ENCODE results near the gene ATCAY.

Gene ATCAY

DNA sequence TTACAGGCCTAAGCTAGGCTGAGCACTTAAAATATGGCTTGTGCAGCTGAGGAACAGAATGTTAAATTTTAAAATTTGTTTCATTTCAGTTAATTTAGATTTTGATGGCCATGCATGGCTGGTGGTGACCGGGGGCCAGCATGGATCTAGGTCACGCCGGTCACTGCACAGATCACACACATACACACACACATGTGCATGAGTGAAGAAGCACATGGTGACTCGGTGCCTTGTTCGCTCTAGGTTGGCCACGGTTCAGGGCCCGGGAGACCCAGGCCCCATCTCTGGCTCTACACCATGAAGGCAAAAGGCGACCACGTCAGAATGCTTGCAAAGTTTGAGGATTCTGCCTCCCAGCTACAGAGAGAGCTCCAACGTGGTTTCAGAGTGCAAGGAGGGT, 39.7 kb upstream of the ATCAY start:
- H3K9ac ChIP-seq (ENCODE audit: low read length) = no peak overlapping the region
- no peaks in the 10 kb centered on the region for H3K36me3 ChIP-seq (ENCODE audit: control insufficient read depth, low read depth, low read length)
- no peak overlapping the region for H3K4me3 ChIP-seq (ENCODE audit: low read length)
- H3K4me1 ChIP-seq (ENCODE audit: control insufficient read depth, low read depth, low read length) = no peaks in the 10 kb centered on the region
- no peaks in the 10 kb centered on the region for H3K9me3 ChIP-seq (ENCODE audit: control insufficient read depth, low read depth, low read length)
- H3K27me3 ChIP-seq (ENCODE audit: control insufficient read depth, insufficient read depth, low read length) = no peaks in the 10 kb centered on the region
- no peak overlapping the region for H3K27ac ChIP-seq (ENCODE audit: low read length)

DNA sequence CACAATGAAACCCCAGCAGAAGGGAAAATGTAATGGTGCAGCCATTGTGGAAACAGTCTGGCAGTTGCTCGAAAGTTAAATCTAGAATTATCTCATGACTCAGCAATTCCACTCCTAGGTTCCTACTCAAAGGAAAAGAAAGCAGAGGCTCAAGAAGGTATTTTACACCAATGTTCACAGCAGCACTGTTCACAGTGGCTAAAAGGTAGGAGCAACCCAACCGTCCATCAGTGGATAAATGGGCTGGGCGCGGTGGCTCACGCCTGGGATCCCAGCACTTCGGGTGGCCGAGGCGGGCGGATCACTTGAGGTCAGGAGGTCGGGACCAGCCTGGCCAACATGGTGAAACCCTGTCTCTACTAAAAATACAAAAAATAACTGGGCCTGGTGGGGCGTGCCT, 37.5 kb upstream of the ATCAY start:
- Histone ChIP-seq H3K27ac (ENCODE audit: low read length) (no peak overlapping the region), H3K4me1 (ENCODE audit: control insufficient read depth, low read depth, low read length) (no peaks in the 10 kb centered on the region), H3K36me3 (ENCODE audit: control insufficient read depth, low read depth, low read length) (no peaks in the 10 kb centered on the region), H3K9ac (ENCODE audit: low read length) (no peak overlapping the region), H3K27me3 (ENCODE audit: control insufficient read depth, insufficient read depth, low read length) (no peaks in the 10 kb centered on the region), H3K4me3 (ENCODE audit: low read length) (no peak overlapping the region), H3K9me3 (ENCODE audit: control insufficient read depth, low read depth, low read length) (no peaks in the 10 kb centered on the region)

GRCh38 chr19:3844596-3844995, 35.9 kb upstream of the ATCAY start:
- H3K27ac ChIP-seq (ENCODE audit: low read length) = no peak overlapping the region
- no peaks in the 10 kb centered on the region for H3K9me3 ChIP-seq (ENCODE audit: control insufficient read depth, low read depth, low read length)
- H3K27me3 ChIP-seq (ENCODE audit: control insufficient read depth, insufficient read depth, low read length) = no peaks in the 10 kb centered on the region
- no peaks in the 10 kb centered on the region for H3K4me1 ChIP-seq (ENCODE audit: control insufficient read depth, low read depth, low read length)
- no peak overlapping the region for H3K4me3 ChIP-seq (ENCODE audit: low read length)
- H3K9ac ChIP-seq (ENCODE audit: low read length) = no peak overlapping the region
- no peaks in the 10 kb centered on the region for H3K36me3 ChIP-seq (ENCODE audit: control insufficient read depth, low read depth, low read length)

GRCh38 chr19:3849092-3849491, 31.4 kb upstream of the ATCAY start:
- Histone ChIP-seq H3K4me1 (ENCODE audit: control insufficient read depth, low read depth, low read length) (no peaks in the 10 kb centered on the region), H3K4me3 (ENCODE audit: low read length) (no peak overlapping the region), H3K9me3 (ENCODE audit: control insufficient read depth, low read depth, low read length) (peaks cover 5% of the 10 kb centered on the region), H3K36me3 (ENCODE audit: control insufficient read depth, low read depth, low read length) (no peaks in the 10 kb centered on the region), H3K9ac (ENCODE audit: low read length) (no peak overlapping the region), H3K27ac (ENCODE audit: low read length) (no peak overlapping the region), H3K27me3 (ENCODE audit: control insufficient read depth, insufficient read depth, low read length) (no peaks in the 10 kb centered on the region)

DNA sequence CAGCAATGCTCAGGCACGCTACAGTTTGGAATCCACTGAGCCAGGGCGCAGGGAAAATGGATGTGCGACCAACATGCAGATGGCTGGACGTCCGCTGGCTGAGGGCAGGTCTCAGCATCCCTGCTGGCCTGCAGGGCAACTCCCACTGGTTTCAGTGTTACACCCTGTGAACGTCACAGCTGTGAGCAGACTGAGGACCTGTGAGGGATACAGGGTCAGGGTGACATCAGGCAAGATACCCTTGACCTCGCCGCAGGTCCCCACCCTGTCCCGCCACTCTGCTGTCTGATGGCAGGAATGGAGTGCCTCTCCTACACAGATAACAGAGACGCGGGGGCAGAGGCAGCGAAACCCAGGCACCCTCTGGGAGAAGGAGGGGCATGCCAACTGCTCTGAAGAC, 30.7 kb upstream of the ATCAY start:
- H3K4me3 ChIP-seq (ENCODE audit: low read length) = no peak overlapping the region
- H3K27ac ChIP-seq (ENCODE audit: low read length) = no peak overlapping the region
- H3K4me1 ChIP-seq (ENCODE audit: control insufficient read depth, low read depth, low read length) = no peaks in the 10 kb centered on the region
- H3K9ac ChIP-seq (ENCODE audit: low read length) = no peak overlapping the region
- H3K9me3 ChIP-seq (ENCODE audit: control insufficient read depth, low read depth, low read length) = peaks cover 5% of the 10 kb centered on the region
- H3K27me3 ChIP-seq (ENCODE audit: control insufficient read depth, insufficient read depth, low read length) = no peaks in the 10 kb centered on the region
- H3K36me3 ChIP-seq (ENCODE audit: control insufficient read depth, low read depth, low read length) = no peaks in the 10 kb centered on the region

DNA sequence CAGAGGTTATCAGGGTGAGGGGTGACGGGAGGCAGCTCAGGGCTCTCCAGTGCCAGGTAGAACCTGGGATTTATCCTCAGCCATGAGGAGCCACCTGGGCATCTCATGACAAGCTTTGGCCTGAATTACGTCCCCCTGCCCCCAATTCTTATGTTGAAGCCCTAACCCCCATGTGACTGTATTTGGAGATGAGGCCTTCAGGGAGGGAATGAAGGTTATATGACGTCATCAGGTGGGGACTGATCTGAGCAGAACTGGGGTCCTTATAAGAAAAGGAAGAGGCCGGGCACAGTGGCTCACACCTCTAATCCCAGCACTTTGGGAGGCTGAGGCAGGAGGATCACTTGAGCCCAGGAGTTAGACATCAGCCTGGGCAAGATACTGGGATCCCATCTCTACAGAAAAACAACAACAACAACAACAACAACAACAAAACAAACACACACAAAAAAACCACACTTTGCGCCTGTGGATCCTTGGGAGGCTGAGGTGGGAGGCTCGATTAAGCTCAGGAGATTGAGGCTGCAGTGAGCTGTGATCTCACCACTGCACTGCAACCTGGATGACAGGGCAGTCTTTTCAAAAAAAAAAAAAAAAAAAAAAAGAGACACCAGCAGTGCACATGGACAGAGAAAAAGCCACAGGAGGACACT, 30.0 kb upstream of the ATCAY start:
- no peak overlapping the region for H3K9ac ChIP-seq (ENCODE audit: low read length)
- H3K4me3 ChIP-seq (ENCODE audit: low read length) = no peak overlapping the region
- no peaks in the 10 kb centered on the region for H3K27me3 ChIP-seq (ENCODE audit: control insufficient read depth, insufficient read depth, low read length)
- H3K4me1 ChIP-seq (ENCODE audit: control insufficient read depth, low read depth, low read length) = no peaks in the 10 kb centered on the region
- H3K36me3 ChIP-seq (ENCODE audit: control insufficient read depth, low read depth, low read length) = no peaks in the 10 kb centered on the region
- no peak overlapping the region for H3K27ac ChIP-seq (ENCODE audit: low read length)
- peaks cover 5% of the 10 kb centered on the region for H3K9me3 ChIP-seq (ENCODE audit: control insufficient read depth, low read depth, low read length)

DNA sequence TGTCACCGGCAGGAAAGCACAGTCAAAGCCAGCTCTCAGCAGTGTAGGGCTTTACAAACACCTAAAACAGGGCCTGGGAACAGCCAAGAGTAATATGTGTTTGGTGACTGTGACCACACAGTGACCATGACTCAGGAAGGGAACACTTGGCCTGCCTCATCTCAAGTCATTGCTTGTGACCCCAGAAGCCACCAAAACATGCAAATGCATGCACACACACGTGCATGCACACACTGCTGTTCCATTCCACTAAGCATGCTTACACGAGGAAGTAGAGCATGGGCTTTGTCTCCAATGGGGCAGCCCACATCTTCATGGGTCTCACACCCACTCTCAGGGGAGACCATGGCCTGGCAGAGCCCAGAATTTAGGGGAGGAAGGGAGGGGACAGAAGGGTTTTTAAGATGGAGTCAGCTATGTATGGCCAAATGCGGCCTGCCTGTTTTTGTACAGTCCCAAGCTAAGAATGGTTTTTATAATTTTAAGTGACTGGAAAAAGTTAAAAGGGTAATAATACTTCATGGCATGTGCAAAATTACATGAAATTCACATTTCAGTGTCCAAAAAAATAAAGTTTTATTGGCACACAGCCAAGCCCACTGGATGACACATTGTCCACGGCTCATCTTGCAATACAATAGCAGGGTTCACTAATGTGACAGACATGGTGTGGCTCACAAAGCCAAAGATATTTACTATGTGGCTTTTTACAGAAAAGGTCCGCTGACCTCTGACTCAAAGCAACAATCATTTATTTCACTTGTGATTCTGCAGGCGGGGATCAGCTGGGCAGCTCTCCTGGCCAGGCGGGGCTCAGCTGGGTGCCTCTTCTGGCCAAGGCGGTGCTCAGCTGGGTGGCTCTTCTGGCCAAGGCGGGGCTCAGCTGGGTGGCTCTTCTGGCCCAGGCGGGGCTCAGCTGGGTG, 29.0 kb upstream of the ATCAY start:
- no peak overlapping the region for H3K4me3 ChIP-seq (ENCODE audit: low read length)
- H3K36me3 ChIP-seq (ENCODE audit: control insufficient read depth, low read depth, low read length) = no peaks in the 10 kb centered on the region
- peaks cover 5% of the 10 kb centered on the region for H3K9me3 ChIP-seq (ENCODE audit: control insufficient read depth, low read depth, low read length)
- no peaks in the 10 kb centered on the region for H3K4me1 ChIP-seq (ENCODE audit: control insufficient read depth, low read depth, low read length)
- H3K27ac ChIP-seq (ENCODE audit: low read length) = no peak overlapping the region
- H3K9ac ChIP-seq (ENCODE audit: low read length) = no peak overlapping the region
- no peaks in the 10 kb centered on the region for H3K27me3 ChIP-seq (ENCODE audit: control insufficient read depth, insufficient read depth, low read length)

- Histone ChIP-seq H3K4me1 (ENCODE audit: control insufficient read depth, low read depth, low read length) (no peaks in the 10 kb centered on the region), H3K4me3 (ENCODE audit: low read length) (no peak overlapping the region), H3K27me3 (ENCODE audit: control insufficient read depth, insufficient read depth, low read length) (no peaks in the 10 kb centered on the region), H3K9ac (ENCODE audit: low read length) (no peak overlapping the region), H3K36me3 (ENCODE audit: control insufficient read depth, low read depth, low read length) (no peaks in the 10 kb centered on the region), H3K27ac (ENCODE audit: low read length) (no peak overlapping the region), H3K9me3 (ENCODE audit: control insufficient read depth, low read depth, low read length) (peaks cover 5% of the 10 kb centered on the region)
Measured at GRCh38 chr19:3852177-3852511, 28.3 kb upstream of the ATCAY start.

DNA sequence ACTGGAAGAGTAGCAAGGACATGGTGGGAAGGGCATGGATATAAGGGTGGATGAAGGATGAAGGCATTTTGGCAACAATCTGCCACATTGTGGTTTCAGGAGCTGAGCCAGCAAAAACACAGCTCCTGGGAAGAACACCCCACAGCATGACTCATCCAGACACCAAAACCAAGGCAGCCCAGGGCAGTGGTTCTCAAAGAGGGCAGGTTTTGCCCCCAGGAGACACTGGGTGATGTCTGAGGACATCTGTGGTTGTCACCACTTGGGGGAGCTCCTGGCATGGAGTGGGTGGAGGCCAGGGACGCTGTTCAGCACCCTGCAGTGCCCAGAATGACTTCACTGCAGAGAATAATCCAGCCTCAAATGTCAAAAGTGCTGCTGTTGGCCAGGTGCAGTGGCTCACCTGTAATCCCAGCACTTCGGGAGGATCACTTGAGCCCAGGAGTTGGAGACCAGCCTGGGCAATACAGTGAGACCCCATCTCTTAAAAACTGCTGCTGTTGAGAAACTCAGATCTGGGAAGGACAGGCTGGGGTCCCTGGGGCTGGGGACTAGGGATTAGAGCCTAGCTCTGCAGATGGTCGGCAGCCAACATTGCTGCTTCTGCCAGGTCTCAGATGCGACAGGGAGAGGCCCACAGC, 27.8 kb upstream of the ATCAY start:
- Histone ChIP-seq H3K9ac (ENCODE audit: low read length) (no peak overlapping the region), H3K27ac (ENCODE audit: low read length) (no peak overlapping the region), H3K4me3 (ENCODE audit: low read length) (no peak overlapping the region), H3K4me1 (ENCODE audit: control insufficient read depth, low read depth, low read length) (no peaks in the 10 kb centered on the region), H3K36me3 (ENCODE audit: control insufficient read depth, low read depth, low read length) (no peaks in the 10 kb centered on the region), H3K9me3 (ENCODE audit: control insufficient read depth, low read depth, low read length) (peaks cover 5% of the 10 kb centered on the region), H3K27me3 (ENCODE audit: control insufficient read depth, insufficient read depth, low read length) (no peaks in the 10 kb centered on the region)

- Histone ChIP-seq H3K9ac (ENCODE audit: low read length) (no peak overlapping the region), H3K36me3 (ENCODE audit: control insufficient read depth, low read depth, low read length) (no peaks in the 10 kb centered on the region), H3K27me3 (ENCODE audit: control insufficient read depth, insufficient read depth, low read length) (no peaks in the 10 kb centered on the region), H3K4me1 (ENCODE audit: control insufficient read depth, low read depth, low read length) (no peaks in the 10 kb centered on the region), H3K4me3 (ENCODE audit: low read length) (no peak overlapping the region), H3K9me3 (ENCODE audit: control insufficient read depth, low read depth, low read length) (peaks cover 5% of the 10 kb centered on the region), H3K27ac (ENCODE audit: low read length) (no peak overlapping the region)
Measured at GRCh38 chr19:3855320-3855719, 25.2 kb upstream of the ATCAY start.

DNA sequence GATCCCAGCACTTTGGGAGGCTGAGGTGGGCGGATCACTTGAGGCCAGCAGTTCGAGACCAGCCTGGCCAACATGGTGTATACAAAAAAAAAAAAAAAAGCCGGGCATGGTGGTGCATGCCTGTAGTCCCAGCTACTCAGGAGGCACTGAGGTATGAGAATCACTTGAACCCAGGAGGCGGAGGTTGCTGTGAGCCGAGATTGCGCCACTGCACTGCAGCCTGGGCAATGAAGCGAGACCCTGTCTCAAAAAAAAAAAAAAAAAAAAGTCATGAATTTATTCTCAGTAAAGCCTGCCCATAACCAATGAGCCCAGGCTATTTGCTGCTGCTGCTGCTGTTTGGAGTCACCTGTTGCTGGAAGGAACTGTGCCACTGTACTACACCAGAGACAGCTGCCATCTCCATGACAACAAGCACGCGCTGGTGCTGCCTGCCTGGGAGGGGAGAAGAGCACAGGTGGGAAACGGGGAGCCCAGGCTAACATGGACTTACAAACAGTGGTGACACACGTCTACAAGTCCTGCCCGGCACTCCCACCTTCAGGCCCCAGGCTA, 23.0 kb upstream of the ATCAY start:
- Histone ChIP-seq H3K9ac (ENCODE audit: low read length) (no peak overlapping the region), H3K4me1 (ENCODE audit: control insufficient read depth, low read depth, low read length) (no peaks in the 10 kb centered on the region), H3K9me3 (ENCODE audit: control insufficient read depth, low read depth, low read length) (no peaks in the 10 kb centered on the region), H3K36me3 (ENCODE audit: control insufficient read depth, low read depth, low read length) (no peaks in the 10 kb centered on the region), H3K27ac (ENCODE audit: low read length) (no peak overlapping the region), H3K27me3 (ENCODE audit: control insufficient read depth, insufficient read depth, low read length) (no peaks in the 10 kb centered on the region), H3K4me3 (ENCODE audit: low read length) (no peak overlapping the region)
